Esophagus muscularis mucosa (tissue), 4 donors: Measurements from ENCODE around the gene CCDC170.

Experiments used
- CTCF ChIP-seq, 3 experiments: fragments of 200-600 bp in 2 of 3; fragments of 450-650 bp in 1 of 3; sonication (generic) in 2 of 3; IDR thresholded peaks; one replicate each; pipeline ENCODE4 v1.5.1; 2017 to 2019; ENCODE audit warnings: antibody characterized with exemption in 3 of 3, mild to moderate bottlenecking in 2 of 3, moderate library complexity in 1 of 3
- EP300 ChIP-seq: sonication (generic); formaldehyde crosslinking; IDR thresholded peaks from one replicate; pipeline ENCODE4 v1.6.1; 2017; ENCODE audit warnings: antibody characterized with exemption
- POLR2A ChIP-seq: fragments of 450-650 bp; IDR thresholded peaks from one replicate; pipeline ENCODE4 v1.6.1; 2017; ENCODE audit warnings: antibody characterized with exemption, moderate library complexity, mild to moderate bottlenecking, low read depth
- POLR2AphosphoS5 ChIP-seq, 2 donors: sonication (generic); formaldehyde crosslinking; IDR thresholded peaks; one replicate each; pipeline ENCODE4 v1.6.1; 2017; ENCODE audit warnings: antibody characterized with exemption in 2 of 2

GRCh38 chr6:151553416-151554165, 59.8 kb downstream of the CCDC170 start:
- no peak for TF ChIP-seq POLR2AphosphoS5 (IDR thresholded peaks at IDR 0.05)
- TF ChIP-seq CTCF (IDR thresholded peaks at IDR 0.05), result no peak
- no peak for TF ChIP-seq POLR2A
- no peak for TF ChIP-seq EP300
